SK-N-SH (cell line): ENCODE results near the gene IFT52. TPM values are rescaled to one million over a fixed set of nuclear protein-coding genes. Genes with fewer than 3 reads are reported as not detected.

Experiments used
- CTCF ChIA-PET: fragments of 300-600, 350-600 bp; formaldehyde crosslinking; extraction: SDS; loops from one replicate; lab custom pipeline; 2021; lab: Yijun Ruan, JAX
- POLR2A ChIA-PET: fragments of 350-600 bp; sonication (Branson Sonifier 250); formaldehyde crosslinking; extraction: SDS; loops from one replicate; lab custom pipeline; 2020; ENCODE audit warnings: antibody characterized with exemption, inconsistent platforms; lab: Yijun Ruan, JAX
- DNase-seq: peaks from one replicate; pipeline ENCODE4 v3.0.0; 2012
- H2AFZ ChIP-seq: fragments of 200-600 bp; sonication (generic); 2 replicates; pipeline ENCODE4 v1.8.1; 2016; ENCODE audit warnings: antibody characterized with exemption, mild to moderate bottlenecking, low read depth
- H3F3A ChIP-seq: fragments of 200-600 bp; sonication (generic); replicated peaks from 2 replicates; pipeline ENCODE3; 2016; ENCODE audit warnings: antibody characterized with exemption, mild to moderate bottlenecking; ENCODE audit not compliant: insufficient read depth
- H3K27ac ChIP-seq, 2 experiments: fragments of 200-500 bp in 1 of 2; fragments of 200-600 bp in 1 of 2; sonication (Bioruptor generic) in 1 of 2; sonication (generic), shearing (Covaris generic) in 1 of 2; 2 replicates each; pipeline versions ENCODE4 v1.5.1 to v1.6.1; 2014 to 2016; ENCODE audit warnings: low read depth in 2 of 2, inconsistent platforms in 1 of 2, low read length in 1 of 2, mild to moderate bottlenecking in 1 of 2, mixed read lengths in 1 of 2
- H3K27me3 ChIP-seq: fragments of 200-600 bp; sonication (generic), shearing (Covaris generic); 2 replicates; pipeline ENCODE4 v1.6.1; 2016; ENCODE audit warnings: mixed run types; ENCODE audit not compliant: insufficient read depth
- H3K36me3 ChIP-seq, 2 experiments: fragments of 200-500 bp in 1 of 2; fragments of 200-600 bp in 1 of 2; sonication (Bioruptor generic) in 1 of 2; sonication (generic) in 1 of 2; replicated peaks in 1 of 2; 2 replicates each; pipeline versions ENCODE3 to v1.5.1; 2014 to 2016; ENCODE audit warnings: low read length in 1 of 2, mild to moderate bottlenecking in 1 of 2; ENCODE audit not compliant: insufficient read depth in 2 of 2, control insufficient read depth in 1 of 2
- H3K4me1 ChIP-seq, 2 experiments: fragments of 200-500 bp in 1 of 2; fragments of 200-600 bp in 1 of 2; sonication (Bioruptor generic) in 1 of 2; sonication (generic), shearing (Covaris generic) in 1 of 2; 2 replicates each; pipeline versions ENCODE4 v1.5.1 to v1.6.1; 2014 to 2016; ENCODE audit warnings: low read depth in 1 of 2, low read length in 1 of 2, mixed run types in 1 of 2; ENCODE audit not compliant: insufficient read depth in 2 of 2, control insufficient read depth in 1 of 2
- H3K4me2 ChIP-seq: fragments of 200-600 bp; sonication (generic), shearing (Covaris generic); 2 replicates; pipeline ENCODE4 v1.6.1; 2017; ENCODE audit warnings: mixed run types
- H3K4me3 ChIP-seq, 2 experiments: fragments of 200-500 bp in 1 of 2; fragments of 200-600 bp in 1 of 2; sonication (Bioruptor generic) in 1 of 2; sonication (generic), shearing (Covaris generic) in 1 of 2; 2 replicates each; pipeline versions ENCODE4 v1.5.1 to v1.8.1; 2014 to 2016; ENCODE audit warnings: low read depth in 2 of 2, inconsistent platforms in 1 of 2, low read length in 1 of 2, mild to moderate bottlenecking in 1 of 2, mixed read lengths in 1 of 2, moderate library complexity in 1 of 2
- H3K79me2 ChIP-seq: fragments of 200-600 bp; sonication (generic); 2 replicates; pipeline ENCODE4 v1.8.1; 2017; ENCODE audit warnings: mild to moderate bottlenecking; ENCODE audit not compliant: insufficient read depth
- H3K9ac ChIP-seq: fragments of 200-600 bp; sonication (generic); 2 replicates; pipeline ENCODE4 v1.6.1; 2017; ENCODE audit warnings: mixed run types
- H3K9me2 ChIP-seq: fragments of 200-600 bp; sonication (generic); 2 replicates; pipeline ENCODE4 v1.6.1; 2017; ENCODE audit warnings: mixed run types
- H3K9me3 ChIP-seq: fragments of 200-600 bp; sonication (generic); 2 replicates; pipeline ENCODE4 v1.6.1; 2017; ENCODE audit warnings: mixed run types, mild to moderate bottlenecking, moderate library complexity
- H4K20me1 ChIP-seq: fragments of 200-600 bp; sonication (generic); 2 replicates; pipeline ENCODE4 v1.6.1; 2017; ENCODE audit warnings: mild to moderate bottlenecking, mixed run types; ENCODE audit not compliant: insufficient read depth
- CTCF ChIP-seq: fragments of 200-600 bp; sonication (generic); IDR thresholded peaks from 2 replicates; pipeline ENCODE4 v1.6.1; 2017; ENCODE audit warnings: antibody characterized with exemption, mild to moderate bottlenecking, moderate library complexity
- EP300 ChIP-seq, 2 experiments: IDR thresholded peaks; 2 replicates each; pipeline versions ENCODE4 v1.4.0 to v1.6.1; 2012; ENCODE audit warnings: borderline replicate concordance in 1 of 2, low read depth in 1 of 2, low read length in 1 of 2
- FOSL2 ChIP-seq: IDR thresholded peaks from 2 replicates; pipeline ENCODE4 v1.4.0; 2012; ENCODE audit warnings: low read depth, mild to moderate bottlenecking, moderate library complexity, borderline replicate concordance
- FOXM1 ChIP-seq: IDR thresholded peaks from 2 replicates; pipeline ENCODE4 v1.4.0; 2012; ENCODE audit warnings: low read depth, mild to moderate bottlenecking
- GATA2 ChIP-seq: sonication (generic); formaldehyde crosslinking; IDR thresholded peaks from 2 replicates; pipeline ENCODE4 v1.5.0; 2020; ENCODE audit warnings: mild to moderate bottlenecking, missing genetic modification reagents
- RFX5 ChIP-seq: IDR thresholded peaks from 2 replicates; pipeline ENCODE4 v1.6.1; 2012; ENCODE audit warnings: mild to moderate bottlenecking, improper control_type of control experiment, low read length
- RXRA ChIP-seq: IDR thresholded peaks from 2 replicates; pipeline ENCODE4 v1.4.0; 2012; ENCODE audit warnings: low read depth, mild to moderate bottlenecking, borderline replicate concordance
- SMC3 ChIP-seq: IDR thresholded peaks from 2 replicates; pipeline ENCODE4 v1.6.1; 2012; ENCODE audit warnings: low read depth, low read length, improper control_type of control experiment
- TAF1 ChIP-seq: IDR thresholded peaks from 2 replicates; pipeline ENCODE4 v1.6.1; 2012; ENCODE audit warnings: low read depth, mild to moderate bottlenecking, low read length, moderate library complexity, borderline replicate concordance
- USF1 ChIP-seq: IDR thresholded peaks from 2 replicates; pipeline ENCODE4 v1.4.0; 2012; ENCODE audit warnings: low read depth, borderline replicate concordance
- WGBS: methylation state at CpG from one replicate; pipeline ENCODE4 v1.1.6; 2017; ENCODE audit warnings: low lambda C conversion rate; 5-methylcytosine and 5-hydroxymethylcytosine counted together
- polyA plus RNA-seq, 3 experiments: library from polyadenylated mRNA; depleted of rRNA; stranded (reverse); fragments of >200 nt; gene quantifications; 2 replicates each; pipeline ENCODE4 v1.2.3, GENCODE V29; 2012
- TF ChIP-seq, protein P1 (sequence below): IDR thresholded peaks from 2 replicates; pipeline ENCODE4 v1.6.1; 2012; ENCODE audit warnings: mild to moderate bottlenecking, low read depth, low read length, moderate library complexity

IFT52 gene
- polyA plus RNA-seq, 1 of the 3 experiments (the other 2 are of a cell fraction): 34.0 TPM

GRCh38 chr20:43558412-43559146 is 32.2 kb upstream of the IFT52 start, which contains the start of gene SGK2:
TSS of gene SGK2 (plus strand) at chr20:43559027. CDS start at chr20:43566496, 7,469 bp downstream.
- DNase-seq: no peak
- POLR2A ChIA-PET: interaction anchor here (1.4 kb wide), 1 partner anchor 101 kb away, joined by 3 read pairs; the partner anchor contains the start of gene SRSF6
- H3K4me2 ChIP-seq: no peak within 1 kb of the TSS
- H3K27me3 ChIP-seq: no peaks in the 10 kb centered on the region
- peaks cover 4 to 7% of the 10 kb centered on the region in 2 experiments; a peak in 1 of 4 replicates for H3K4me1 ChIP-seq
- no peaks in the 10 kb centered on the region for H3K9me3 ChIP-seq
- H3K9ac ChIP-seq: no peak within 1 kb of the TSS
- H3K36me3 ChIP-seq: no peaks in the 10 kb centered on the region
- CTCF ChIA-PET: interaction anchor here (1.2 to 1.8 kb wide), 5 partner anchors 13 to 42 kb away, joined by 4 to 7 read pairs (median 4); no protein-coding TSS in a partner anchor
- no peak within 1 kb of the TSS for H3K4me3 ChIP-seq
- no peaks in the 10 kb centered on the region for H4K20me1 ChIP-seq
- 73% methylated on average over 12 of the region's 12 CpGs for WGBS
- H2AFZ ChIP-seq: no peak within 1 kb of the TSS
- no peaks in the 10 kb centered on the region for H3K79me2 ChIP-seq
- TF ChIP-seq RXRA (no peak), USF1 (no peak), CTCF (no peak), FOXM1 (no peak), GATA2 (CRISPR knock-in tag) (no peak), SMC3 (no peak), FOSL2 (no peak), TAF1 (no peak), EP300 (IDR thresholded peaks at IDR 0.05; ENCODE audit: borderline replicate concordance in 1 of 2, low read depth in 1 of 2, low read length in 1 of 2) (no peak), RFX5 (no peak)
- TF ChIP-seq, protein P1, sequence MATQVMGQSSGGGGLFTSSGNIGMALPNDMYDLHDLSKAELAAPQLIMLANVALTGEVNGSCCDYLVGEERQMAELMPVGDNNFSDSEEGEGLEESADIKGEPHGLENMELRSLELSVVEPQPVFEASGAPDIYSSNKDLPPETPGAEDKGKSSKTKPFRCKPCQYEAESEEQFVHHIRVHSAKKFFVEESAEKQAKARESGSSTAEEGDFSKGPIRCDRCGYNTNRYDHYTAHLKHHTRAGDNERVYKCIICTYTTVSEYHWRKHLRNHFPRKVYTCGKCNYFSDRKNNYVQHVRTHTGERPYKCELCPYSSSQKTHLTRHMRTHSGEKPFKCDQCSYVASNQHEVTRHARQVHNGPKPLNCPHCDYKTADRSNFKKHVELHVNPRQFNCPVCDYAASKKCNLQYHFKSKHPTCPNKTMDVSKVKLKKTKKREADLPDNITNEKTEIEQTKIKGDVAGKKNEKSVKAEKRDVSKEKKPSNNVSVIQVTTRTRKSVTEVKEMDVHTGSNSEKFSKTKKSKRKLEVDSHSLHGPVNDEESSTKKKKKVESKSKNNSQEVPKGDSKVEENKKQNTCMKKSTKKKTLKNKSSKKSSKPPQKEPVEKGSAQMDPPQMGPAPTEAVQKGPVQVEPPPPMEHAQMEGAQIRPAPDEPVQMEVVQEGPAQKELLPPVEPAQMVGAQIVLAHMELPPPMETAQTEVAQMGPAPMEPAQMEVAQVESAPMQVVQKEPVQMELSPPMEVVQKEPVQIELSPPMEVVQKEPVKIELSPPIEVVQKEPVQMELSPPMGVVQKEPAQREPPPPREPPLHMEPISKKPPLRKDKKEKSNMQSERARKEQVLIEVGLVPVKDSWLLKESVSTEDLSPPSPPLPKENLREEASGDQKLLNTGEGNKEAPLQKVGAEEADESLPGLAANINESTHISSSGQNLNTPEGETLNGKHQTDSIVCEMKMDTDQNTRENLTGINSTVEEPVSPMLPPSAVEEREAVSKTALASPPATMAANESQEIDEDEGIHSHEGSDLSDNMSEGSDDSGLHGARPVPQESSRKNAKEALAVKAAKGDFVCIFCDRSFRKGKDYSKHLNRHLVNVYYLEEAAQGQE: no peak
- H3K27ac ChIP-seq: no peak within 1 kb of the TSS
- no peaks in the 10 kb centered on the region for H3K9me2 ChIP-seq
- no peaks in the 10 kb centered on the region for H3F3A ChIP-seq
